Suppressor macrophage treated with lipopolysaccharide for 1 hour (primary cell): ENCODE results near the gene SUSD3.
"Not testable (repeated sequence)": the region's sequence is repeated elsewhere in the genome, so short reads cannot be mapped to it uniquely, and the experiment has no call there.

Experiments
- DNase-seq, 3 donors: peaks; one replicate each; pipeline ENCODE4 v3.0.0-alpha.2; 2020 to 2022

SUSD3 gene

GRCh38 chr9:93114169-93114983, 55.9 kb downstream of the SUSD3 start:
- DNase-seq: peak in 1 of 3 donors; percentile 45

GRCh38 chr9:93114984-93115335, 56.5 kb downstream of the SUSD3 start:
- DNase-seq: peak in 1 of 3 donors; percentile 12

DNA sequence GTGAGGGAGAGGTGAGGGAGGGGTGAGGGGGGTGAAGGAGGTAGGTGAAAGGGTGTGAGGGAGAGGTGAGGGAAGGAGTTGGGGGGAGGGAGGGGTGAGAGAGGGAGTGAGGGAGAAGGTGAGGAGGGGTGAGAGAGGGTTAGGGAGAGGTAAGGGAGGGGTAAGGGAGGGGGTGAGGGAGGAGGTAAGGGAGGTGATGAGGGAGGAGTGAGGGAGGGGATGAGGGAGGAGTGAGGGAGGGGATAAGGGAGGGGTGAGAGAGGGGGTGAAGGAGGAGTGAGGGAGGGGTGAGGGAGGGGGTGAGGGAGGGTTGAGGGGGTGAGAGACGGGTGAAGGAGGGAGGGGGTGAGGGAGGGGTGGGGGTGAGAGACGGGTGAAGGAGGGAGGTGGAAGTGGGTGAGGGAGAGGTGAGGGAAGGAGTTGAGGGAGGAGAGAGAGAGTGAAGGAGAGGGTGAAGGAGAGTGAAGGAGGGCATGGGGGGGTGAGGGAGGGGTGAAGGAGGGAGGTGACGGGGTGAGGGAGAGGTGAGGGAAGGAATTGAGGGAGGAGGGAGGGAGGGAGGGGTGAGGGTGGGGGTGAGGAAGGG, 57.1 kb downstream of the SUSD3 start:
- peak in 1 of 3 donors; percentile 18 for DNase-seq

DNA sequence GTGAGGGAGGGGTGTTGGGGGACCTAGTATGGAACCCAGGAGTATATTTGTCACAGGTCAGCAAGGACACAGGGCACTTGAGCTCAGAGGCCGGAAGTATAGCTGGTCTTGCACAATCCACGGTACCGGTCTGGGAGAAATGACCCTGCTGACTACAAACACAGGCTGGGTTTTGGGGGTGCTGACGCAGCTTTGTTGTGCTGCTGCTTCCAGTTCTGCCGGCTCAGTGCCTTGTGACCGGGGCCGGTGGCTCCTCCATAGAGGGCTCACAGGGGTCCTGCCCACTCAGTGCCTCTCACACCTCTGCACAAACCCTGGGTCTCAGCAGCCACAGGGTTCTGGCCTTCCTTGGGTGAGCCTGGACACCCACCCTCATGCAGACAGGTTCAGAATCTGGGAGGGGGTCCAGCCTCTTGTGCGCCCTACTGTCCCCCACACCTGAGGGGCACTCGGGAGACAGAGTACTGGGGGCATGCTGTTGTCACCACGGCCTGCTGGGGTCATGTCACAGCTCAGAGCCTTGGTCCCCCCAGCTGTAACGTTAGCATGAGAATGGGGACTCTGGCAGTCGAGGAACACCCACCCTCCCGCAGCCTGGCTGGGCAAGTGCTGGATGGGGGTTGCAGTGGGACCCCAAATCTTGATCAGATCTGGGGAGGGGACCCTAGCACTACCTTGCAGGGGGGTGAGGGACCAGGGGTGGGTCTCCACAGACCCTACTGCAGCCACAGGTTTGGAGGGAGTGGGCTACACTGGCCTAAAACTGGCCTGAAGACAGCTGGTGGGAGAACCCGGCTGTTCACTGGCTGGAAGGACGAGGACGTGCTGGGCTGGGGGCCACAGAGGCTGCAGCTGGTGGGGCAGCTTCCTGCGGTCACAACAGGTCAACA, 57.8 kb downstream of the SUSD3 start:
- peak; percentile 93 to 97 (median 95) for DNase-seq

- DNase-seq: not testable (repeated sequence)
Measured at GRCh38 chr9:93117521-93117920, 59.0 kb downstream of the SUSD3 start.

DNA sequence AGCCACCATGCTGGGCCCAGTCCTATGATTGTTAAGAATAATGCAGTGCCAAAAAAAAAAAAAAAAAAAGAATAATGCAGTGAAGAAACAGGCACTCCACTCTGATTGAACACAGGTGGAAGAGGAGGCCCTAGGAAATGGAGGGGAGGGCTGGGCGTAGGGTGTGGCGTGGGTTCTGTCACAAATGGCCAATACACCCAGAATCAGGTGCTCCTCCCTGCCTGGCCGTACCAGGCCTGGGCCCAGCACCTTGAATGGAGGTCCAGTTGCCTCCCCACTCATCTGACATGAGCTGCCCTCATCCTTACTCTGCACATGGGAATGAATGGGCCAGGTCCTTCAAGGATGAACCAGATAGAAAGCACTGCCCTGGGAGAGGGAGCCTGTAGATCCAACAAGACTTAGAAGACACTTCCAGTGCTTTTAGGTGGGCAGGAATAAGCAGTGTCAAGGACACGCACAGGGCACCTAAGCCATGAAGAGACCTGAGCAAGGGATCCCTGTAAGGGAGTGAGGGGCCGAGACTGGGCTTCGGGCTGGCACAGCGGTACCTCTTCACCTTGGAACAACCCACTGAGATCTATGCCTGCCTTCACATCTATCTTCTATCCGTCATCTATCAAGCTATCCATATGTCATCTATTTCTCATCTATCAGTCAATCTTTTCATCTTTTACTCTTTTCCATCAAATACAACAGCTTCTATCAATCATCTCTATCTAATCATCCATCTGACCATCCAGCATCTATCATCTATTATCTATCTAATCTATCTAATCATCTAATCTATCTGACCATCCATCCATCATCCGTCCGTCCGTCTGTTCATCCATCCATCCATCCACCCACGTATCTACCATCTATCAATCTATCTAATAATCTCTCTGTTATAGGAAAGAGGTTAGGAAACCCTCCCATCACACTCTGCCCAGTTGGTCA, 59.7 kb downstream of the SUSD3 start:
- DNase-seq: peak in 2 of 3 donors; percentile 15 to 25

DNA sequence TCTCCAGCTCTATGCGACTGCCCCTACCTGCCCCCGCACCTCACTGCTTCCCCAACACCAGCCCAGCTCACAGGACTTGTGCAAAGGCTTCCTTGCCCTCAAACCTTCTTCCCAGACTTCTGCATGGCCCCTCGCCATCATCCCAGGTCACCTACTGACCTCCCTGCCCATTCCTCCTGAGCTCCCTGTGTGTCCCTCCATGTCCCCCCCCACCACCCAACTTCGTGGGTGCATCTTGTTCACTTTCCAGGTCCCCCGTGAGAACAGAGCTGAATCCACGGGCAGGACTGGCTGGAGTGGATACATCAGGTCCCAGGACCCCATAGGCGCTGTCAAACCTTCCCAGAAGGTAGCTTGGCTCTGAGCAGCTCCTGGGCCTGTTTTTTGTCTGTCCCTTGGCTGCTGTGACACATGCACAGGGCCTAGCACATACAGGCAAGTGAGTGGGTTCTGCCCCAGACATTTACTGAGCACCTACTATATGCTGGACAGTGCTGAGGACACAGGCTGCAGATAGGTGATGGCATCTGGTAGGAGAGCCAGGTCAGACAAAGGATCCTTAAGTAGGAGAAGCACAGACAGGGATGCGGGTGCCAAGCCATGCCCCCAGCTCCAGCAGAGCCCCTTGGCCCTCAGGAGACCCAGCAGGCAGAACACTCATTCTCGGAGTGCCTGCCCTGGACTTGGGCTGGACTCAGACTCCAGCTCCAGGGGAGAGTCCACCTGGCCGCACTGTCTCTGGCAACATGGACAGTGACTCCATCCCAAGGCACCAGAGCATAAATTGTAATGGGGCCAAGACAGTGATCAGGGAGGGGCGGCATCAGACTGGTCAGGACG, 60.6 kb downstream of the SUSD3 start:
- peak in 2 of 3 donors; percentile 27 to 28 for DNase-seq

DNA sequence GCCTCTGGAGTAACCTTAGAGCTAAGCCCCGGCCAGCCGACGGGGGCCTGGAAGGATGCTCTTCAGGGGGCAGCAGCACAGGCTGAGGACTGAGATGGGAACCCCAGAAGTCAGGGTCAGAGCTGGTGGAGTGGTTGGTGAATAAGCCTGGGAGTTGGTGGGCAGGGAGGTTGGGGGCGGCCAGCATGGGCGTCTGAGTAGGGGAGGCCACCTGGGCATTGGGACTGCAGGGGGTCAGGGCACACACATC, 61.1 kb downstream of the SUSD3 start:
- no peak for DNase-seq

DNA sequence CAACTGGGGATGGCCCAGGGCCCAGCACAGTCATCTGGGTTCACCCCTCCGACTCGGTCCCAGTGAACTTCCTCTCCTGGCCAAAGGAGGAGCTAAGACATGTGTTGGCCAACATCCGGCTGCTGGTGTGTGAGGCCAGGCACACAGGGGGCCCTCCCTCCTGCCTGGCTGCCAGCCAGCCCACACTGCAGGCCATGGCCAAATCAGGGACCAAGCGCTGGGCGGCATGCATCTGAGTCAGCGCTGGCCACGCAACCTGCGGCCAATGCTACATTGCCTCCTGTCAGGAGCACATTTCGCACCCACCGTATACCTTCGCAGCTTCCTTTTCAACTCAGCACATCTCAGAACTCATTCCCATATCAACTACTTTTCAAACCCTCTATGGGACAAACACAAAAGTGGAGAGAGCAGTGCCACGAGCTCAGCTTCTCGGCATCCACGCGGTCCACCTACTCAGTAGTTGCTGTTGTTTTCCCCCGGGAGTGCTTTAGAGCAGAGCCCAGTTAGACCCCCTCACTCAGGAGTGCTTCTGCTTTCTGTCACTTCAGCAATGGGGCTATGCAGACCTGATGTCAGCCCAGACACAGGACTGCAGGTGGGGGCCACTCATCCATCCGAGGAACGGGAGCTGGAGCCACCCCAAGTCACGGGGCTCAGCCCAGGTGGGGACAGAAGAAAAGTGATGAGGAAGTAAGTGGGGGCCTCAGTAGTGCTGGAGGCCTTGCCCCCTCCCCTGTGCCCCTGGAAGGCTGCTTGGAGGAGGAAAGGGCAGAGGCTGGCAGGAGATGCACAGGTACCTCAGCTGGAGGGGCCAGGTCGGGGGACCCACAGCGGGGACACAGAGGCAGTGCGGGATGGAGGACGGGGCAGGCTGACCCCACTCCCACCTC, 61.7 kb downstream of the SUSD3 start:
- peak; percentile 96 for DNase-seq

GRCh38 chr9:93120846-93121315, 62.4 kb downstream of the SUSD3 start:
- peak in 2 of 3 donors; percentile 19 to 20 for DNase-seq

DNA sequence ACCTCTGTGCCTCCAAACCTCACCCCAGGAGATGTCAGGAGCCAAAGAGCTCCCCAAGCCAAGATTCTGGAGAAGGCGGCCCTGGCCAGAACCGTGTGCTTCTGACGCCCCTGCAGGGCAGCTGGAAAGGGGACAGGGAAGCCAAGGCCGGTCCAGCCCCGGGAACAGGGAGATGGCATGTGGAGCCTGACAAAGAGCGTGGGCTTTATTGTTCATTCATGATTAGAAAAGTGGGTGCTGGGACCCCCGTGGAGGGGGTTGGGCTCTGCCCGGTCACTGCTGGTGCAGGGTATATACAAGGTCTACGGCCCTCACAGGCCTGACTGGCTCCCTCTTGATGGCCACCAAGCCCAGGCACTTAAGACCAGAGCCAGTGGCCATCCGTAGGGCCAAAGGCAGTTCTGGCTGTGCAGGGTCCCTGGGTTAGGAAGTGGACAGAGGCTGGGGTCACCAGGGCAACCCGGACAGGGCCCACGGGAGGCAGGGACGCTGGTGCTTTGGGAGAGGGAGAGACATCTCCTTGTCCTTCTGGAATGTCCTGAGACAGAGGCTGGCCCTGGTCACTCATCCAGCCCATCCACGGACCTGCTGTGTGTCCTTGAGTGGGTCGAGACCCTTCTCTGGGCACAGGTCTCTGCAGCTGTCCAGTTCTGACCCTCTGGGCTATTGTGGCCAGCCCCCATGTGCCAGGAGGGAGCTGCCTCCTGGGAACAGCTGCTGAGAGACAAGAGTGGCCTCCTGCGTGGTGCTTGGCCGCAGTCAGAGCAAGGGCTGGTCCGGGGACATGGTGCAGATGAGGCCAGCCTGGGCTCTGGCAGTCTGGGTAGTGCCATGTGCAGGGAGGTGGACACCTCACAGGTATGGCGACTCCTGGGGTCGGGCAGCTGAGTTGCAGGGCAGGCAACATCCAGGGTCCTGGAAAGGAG, 63.1 kb downstream of the SUSD3 start:
- peak in 1 of 3 donors; percentile 19 for DNase-seq

DNA sequence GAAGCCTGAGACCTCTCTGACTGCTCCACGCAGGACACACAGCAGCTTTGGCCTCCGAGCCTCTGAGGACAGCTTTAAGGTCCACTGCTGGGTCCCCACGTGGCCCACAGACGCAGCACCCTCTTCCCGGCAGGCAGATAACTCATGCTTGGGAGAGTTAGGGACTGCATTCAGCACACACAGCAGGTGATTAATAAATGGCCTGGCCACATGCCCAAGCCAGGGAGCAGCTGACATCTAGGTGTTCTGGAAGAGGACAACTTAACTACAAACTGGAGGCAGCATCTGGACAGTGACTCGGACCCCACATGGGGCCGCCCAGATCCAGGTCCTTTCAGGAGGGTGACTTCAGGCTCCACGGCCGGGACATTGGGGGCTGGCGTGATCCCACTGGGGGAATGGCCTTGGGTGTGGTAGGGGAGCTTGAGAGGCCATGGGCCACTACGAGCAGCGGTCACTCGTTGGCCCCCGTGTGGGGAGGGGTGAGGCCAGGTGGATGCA, 64.3 kb downstream of the SUSD3 start:
- DNase-seq: peak in 2 of 3 donors; percentile 3 to 20

- DNase-seq: no peak
Measured at GRCh38 chr9:93123561-93124283, 65.2 kb downstream of the SUSD3 start.

- peak in 1 of 3 donors; percentile 18 for DNase-seq
Measured at GRCh38 chr9:93124793-93125192, 66.3 kb downstream of the SUSD3 start.

GRCh38 chr9:93125331-93125894, 66.9 kb downstream of the SUSD3 start:
- DNase-seq: no peak

DNA sequence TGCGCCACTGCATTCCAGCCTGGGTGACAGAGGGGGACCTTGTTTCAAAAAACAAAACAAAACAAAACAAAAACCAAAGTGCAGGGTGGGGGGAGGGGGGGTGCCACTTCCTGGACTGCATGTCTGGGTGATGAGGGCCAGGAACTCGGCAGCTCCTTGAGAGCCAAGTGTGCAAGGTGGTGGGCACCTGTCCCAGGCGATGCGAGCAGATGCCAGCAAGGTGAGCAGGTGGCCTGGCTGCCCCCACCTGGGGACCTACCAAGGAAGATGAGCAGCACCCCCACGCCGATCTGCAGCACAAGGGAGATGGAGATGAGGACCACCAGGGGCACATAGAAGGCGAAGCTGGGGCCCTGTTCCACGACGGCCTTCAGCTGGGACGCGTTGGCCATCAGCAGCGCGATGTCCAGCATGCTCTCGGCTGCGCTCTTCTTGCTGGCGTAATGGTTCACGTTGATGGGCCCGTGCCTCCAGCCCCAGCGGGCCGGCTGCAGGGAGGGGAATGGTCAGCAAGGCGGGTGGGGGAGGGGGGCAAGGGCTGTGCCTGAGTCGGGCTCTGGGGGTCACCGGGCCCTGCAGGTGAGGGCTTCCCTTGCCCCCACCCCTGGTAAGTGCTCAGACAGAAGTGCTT, 67.8 kb downstream of the SUSD3 start:
- peak in 1 of 3 donors; percentile 28 for DNase-seq

DNA sequence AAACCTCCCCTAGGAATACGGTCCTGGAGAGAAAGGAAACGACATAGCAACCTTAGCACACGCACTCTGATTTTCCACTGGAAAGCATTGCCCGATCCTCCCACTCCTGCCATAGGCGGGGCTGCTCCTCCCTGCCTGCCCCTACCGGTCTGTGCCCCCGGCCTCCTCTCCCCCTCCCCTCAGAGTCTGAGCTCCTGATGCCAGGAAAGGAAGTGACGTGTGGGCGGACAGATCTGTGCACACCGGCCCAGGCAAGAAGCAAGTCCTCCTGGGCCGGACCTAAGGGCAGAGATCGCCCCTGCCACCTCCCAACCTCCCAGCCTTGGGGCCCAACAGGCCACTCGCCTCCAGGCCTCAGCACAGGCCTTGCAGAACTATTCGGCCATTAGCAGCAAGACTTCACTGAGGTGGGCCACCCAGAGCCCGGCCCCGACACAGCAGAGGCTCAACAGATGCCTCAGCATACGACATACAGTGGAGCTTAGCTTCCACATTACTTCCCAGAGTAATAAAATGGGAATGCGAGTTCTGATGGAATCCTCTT, 68.4 kb downstream of the SUSD3 start:
- peak in 1 of 3 donors; percentile 47 for DNase-seq
